Osteocyte (in vitro differentiated cells): ENCODE results near the gene PRDM16. TPM values are rescaled to one million over a fixed set of nuclear protein-coding genes. Genes with fewer than 3 reads are reported as not detected.

Experiments used
- DNase-seq: peaks from one replicate; pipeline ENCODE4 v3.0.0; 2021; ENCODE audit warnings: mixed read lengths; ENCODE audit not compliant: unreplicated experiment; ENCODE audit errors: extremely low spot score
- H3K27ac Mint-ChIP-seq: one replicate; pipeline ENCODE4 v1.8.0; 2021; ENCODE audit warnings: mild to moderate bottlenecking, mixed read lengths; ENCODE audit not compliant: unreplicated experiment
- H3K27me3 Mint-ChIP-seq: one replicate; pipeline ENCODE4 v1.8.0; 2021; ENCODE audit warnings: mixed read lengths; ENCODE audit not compliant: unreplicated experiment
- H3K36me3 Mint-ChIP-seq: one replicate; pipeline ENCODE4 v1.8.0; 2021; ENCODE audit warnings: mixed read lengths; ENCODE audit not compliant: unreplicated experiment
- H3K4me1 Mint-ChIP-seq: one replicate; pipeline ENCODE4 v1.8.0; 2021; ENCODE audit warnings: mixed read lengths; ENCODE audit not compliant: unreplicated experiment
- H3K4me3 Mint-ChIP-seq: one replicate; pipeline ENCODE4 v1.8.0; 2021; ENCODE audit warnings: mild to moderate bottlenecking, moderate library complexity, mixed read lengths; ENCODE audit not compliant: unreplicated experiment
- H3K9me3 Mint-ChIP-seq: one replicate; pipeline ENCODE4 v1.8.0; 2021; ENCODE audit warnings: mixed read lengths; ENCODE audit not compliant: unreplicated experiment
- total RNA-seq: library from RNA; stranded (reverse); gene quantifications from 2 replicates; pipeline ENCODE4 v1.2.1, GENCODE V29; 2021
- TF ChIP-seq, protein P1 (sequence below): fragments of 200-600 bp; sonication (generic); IDR thresholded peaks from 2 replicates; pipeline ENCODE4 v1.5.0; 2021; ENCODE audit warnings: antibody characterized with exemption, mild to moderate bottlenecking, moderate library complexity

The PRDM16 gene
- total RNA-seq, 1 donor from 2014 or later = 7.1 TPM

DNA sequence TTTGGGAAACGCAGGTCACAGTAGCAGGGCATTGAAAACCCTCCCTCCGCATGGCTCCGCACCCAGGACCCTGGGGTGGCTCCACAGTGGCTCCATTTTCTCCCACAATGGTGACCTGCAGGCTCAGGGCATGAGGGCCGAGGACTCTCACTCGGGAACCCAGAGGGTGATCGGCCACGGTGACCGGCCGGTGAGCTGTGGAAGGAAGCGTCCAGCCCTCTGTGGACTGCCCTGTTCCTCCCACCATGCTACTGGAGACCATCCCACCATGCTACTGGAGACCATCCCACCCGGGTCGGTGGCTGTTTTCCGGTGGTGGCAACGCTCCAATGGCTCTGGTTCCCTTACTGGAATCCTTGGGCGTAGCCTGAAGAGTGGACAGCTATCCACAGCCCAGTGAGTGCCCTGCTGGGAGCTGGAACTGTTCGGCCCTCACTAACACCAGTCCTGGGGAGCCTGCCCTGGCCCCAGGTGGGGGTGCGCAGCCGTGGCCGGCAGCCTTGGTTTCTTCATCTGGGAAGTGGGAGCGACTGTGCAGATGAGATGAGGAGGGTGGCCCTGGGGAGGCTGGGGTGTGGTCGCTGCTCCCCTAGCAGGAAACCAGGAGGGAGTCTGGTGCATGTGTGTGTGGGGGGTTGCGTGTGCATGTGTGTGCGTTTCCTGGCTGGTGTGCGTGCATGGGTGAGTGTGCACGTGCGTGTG is 59.6 kb downstream of the PRDM16 start:
- TF ChIP-seq, protein P1, sequence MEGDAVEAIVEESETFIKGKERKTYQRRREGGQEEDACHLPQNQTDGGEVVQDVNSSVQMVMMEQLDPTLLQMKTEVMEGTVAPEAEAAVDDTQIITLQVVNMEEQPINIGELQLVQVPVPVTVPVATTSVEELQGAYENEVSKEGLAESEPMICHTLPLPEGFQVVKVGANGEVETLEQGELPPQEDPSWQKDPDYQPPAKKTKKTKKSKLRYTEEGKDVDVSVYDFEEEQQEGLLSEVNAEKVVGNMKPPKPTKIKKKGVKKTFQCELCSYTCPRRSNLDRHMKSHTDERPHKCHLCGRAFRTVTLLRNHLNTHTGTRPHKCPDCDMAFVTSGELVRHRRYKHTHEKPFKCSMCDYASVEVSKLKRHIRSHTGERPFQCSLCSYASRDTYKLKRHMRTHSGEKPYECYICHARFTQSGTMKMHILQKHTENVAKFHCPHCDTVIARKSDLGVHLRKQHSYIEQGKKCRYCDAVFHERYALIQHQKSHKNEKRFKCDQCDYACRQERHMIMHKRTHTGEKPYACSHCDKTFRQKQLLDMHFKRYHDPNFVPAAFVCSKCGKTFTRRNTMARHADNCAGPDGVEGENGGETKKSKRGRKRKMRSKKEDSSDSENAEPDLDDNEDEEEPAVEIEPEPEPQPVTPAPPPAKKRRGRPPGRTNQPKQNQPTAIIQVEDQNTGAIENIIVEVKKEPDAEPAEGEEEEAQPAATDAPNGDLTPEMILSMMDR = no peak
- no peak overlapping the region for H3K4me3 Mint-ChIP-seq
- H3K27ac Mint-ChIP-seq = no peak overlapping the region
- H3K4me1 Mint-ChIP-seq = peaks cover 8% of the 10 kb centered on the region
- H3K36me3 Mint-ChIP-seq = no peaks in the 10 kb centered on the region
- no peaks in the 10 kb centered on the region for H3K27me3 Mint-ChIP-seq
- no peak for DNase-seq
- no peaks in the 10 kb centered on the region for H3K9me3 Mint-ChIP-seq

DNA sequence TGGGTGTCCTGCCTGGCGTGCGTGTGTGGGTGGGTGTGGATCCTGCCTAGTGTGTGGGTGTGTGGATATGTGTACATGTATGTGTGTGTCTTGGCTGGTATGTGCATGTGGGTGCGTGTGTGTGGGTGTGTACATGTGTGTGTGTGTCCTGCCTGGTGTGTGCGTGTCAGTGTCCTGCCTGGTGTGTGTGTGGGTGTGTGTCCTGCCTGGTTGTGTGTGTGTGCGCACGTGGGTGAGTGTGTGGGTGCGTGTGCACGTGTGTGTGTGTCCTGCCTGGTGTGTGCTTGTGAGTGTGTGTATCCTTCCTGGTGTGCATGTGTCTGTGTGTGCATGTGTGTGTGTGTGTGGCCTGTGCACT is 60.1 kb downstream of the PRDM16 start:
- TF ChIP-seq, protein P1 = no peak
- no peaks in the 10 kb centered on the region for H3K27me3 Mint-ChIP-seq
- H3K27ac Mint-ChIP-seq = no peak overlapping the region
- peaks cover 13% of the 10 kb centered on the region for H3K4me1 Mint-ChIP-seq
- H3K36me3 Mint-ChIP-seq = no peaks in the 10 kb centered on the region
- no peaks in the 10 kb centered on the region for H3K9me3 Mint-ChIP-seq
- no peak overlapping the region for H3K4me3 Mint-ChIP-seq
- no peak for DNase-seq

DNA sequence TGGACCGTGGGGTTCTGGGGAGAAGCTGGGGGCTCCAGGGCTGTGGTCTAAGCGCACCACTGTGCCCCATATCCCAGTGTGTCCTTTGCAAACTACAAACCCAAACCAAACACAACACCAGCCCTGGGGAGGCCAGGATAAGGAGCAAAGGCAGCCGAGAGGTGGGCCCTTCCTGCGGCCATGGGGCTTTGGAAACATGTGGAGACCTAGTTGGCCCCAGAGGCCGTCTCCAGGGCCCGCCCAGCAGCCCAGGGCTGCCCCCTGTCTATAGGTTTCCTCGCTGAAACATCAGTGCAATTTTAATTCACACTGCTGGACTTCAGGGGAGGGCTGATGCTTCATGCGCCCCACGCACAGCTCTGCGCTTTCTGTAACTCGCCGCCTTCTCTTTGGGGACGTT is 61.3 kb downstream of the PRDM16 start:
- Mint-ChIP-seq H3K27me3 (no peaks in the 10 kb centered on the region), H3K27ac (no peak overlapping the region), H3K36me3 (no peaks in the 10 kb centered on the region), H3K4me3 (no peak overlapping the region), H3K4me1 (peaks cover 16% of the 10 kb centered on the region), H3K9me3 (no peaks in the 10 kb centered on the region)
- DNase-seq = no peak
- TF ChIP-seq, protein P1 = no peak

DNA sequence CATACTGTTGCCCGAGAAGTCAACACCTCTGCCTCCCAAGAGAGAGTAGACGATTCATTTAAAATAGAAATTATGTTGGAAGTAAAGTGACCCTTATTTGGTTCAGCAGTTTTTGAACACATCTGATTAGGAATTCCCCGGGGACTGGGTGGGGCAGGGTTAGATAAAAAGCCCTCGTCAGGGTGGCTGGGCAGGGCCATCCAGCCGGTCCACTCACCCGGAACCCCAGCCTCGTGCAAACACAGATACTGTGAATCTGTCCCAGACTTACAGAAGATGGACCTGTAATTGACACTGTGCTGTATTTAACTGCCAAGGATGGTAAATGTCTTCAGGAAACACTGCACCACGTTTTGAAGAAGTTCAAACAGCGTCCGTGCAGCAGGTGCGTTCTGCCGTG is 63.7 kb downstream of the PRDM16 start:
- Mint-ChIP-seq H3K36me3 (no peaks in the 10 kb centered on the region), H3K27me3 (no peaks in the 10 kb centered on the region), H3K9me3 (no peaks in the 10 kb centered on the region), H3K4me1 (peaks cover 16% of the 10 kb centered on the region), H3K27ac (no peak overlapping the region), H3K4me3 (no peak overlapping the region)
- no peak for DNase-seq
- TF ChIP-seq, protein P1 = no peak

DNA sequence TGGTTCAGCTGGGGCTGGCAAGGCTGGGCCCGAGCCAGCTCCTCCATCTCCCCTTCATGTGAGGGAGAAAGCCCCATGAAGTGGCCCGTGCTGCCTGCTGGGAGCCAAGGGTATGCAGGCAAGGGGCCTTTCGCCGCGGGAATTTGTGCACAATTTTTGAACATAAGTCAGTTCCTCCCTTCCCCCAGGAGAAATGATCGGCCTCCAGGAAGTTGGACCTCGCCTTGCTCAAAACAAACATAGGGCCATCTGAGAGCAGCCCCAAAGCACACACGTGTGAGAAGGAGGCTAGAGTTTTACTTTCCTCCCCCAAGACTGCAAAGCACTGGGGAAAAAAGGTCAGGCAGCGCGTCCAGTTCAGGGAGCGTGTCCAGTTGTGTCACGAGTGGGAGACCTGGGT is 64.7 kb downstream of the PRDM16 start:
- H3K27me3 Mint-ChIP-seq = no peaks in the 10 kb centered on the region
- DNase-seq = no peak
- H3K4me1 Mint-ChIP-seq = peaks cover 16% of the 10 kb centered on the region
- no peaks in the 10 kb centered on the region for H3K9me3 Mint-ChIP-seq
- H3K36me3 Mint-ChIP-seq = no peaks in the 10 kb centered on the region
- H3K27ac Mint-ChIP-seq = no peak overlapping the region
- H3K4me3 Mint-ChIP-seq = no peak overlapping the region
- TF ChIP-seq, protein P1 = no peak
